Measurements from ENCODE around the gene TRIO.

Gene TRIO

DNA sequence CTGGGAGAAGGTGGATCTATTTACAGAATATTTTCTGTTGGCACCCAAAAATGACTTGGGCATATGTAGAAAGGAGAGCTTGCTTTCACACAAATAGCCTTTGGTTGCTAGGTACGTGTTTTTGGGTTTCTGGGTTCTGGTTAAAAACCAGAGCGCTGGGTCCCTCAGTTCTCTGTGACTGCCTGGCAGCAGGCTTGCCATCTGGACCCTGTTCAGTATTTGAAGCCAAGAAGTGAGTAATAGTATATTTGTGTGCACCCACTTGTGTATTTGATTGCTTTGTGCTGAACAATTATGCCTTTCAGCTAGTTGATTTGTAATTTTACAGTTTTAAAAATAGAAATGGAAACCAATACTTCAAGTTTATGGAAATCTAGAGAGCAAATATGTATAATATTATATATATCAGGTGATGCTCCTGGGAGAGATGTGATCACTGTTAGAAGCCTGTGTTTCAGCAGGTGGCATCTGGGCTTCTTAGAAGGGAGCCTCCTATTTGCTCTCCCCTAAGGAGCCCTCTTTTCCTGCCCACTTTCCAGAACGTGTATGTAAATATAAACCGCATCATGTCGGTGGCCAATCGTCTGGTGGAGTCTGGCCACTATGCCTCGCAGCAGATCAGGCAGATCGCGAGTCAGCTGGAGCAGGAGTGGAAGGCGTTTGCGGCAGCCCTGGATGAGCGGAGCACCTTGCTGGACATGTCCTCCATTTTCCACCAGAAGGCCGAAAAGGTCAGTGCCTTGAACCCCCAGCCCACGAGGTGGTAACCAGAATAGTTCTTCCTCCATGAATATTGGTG is 153.6 kb downstream of the TRIO start:
- in situ Hi-C loops (cut with HindIII; ENCODE audit: low pct_unique_long_range_greater_than_20kb, low sequenced_read_pairs) = no loop called here
- TF ChIP-seq JUND (IDR thresholded peaks at IDR 0.05; ENCODE audit: low read depth) = no peak
- DNase-seq (ENCODE audit: low read depth in 1 of 2, low spot score in 1 of 2) = no peak

DNA sequence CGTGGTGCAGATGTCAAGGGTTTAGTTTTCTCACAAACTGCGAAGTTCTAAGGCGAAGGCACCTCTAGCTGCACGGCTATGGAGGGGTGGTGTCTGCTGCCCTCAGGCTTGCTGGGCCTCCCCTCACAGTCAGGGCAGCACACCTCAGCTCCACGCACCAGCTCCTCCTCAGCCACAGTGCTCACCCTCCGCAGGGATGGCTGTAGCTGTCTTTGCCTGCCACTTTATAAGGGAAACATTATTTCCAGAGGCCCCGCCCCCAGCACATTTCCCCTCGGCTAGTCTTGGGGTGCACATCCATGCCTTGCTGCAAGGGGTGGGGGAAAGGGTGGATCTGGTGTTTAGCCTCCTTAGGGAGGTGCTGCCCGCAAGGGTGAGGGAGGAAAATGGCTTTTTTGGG is 154.6 kb downstream of the TRIO start:
- no peak for DNase-seq (ENCODE audit: low read depth in 1 of 2, low spot score in 1 of 2)
- in situ Hi-C loops (cut with HindIII; ENCODE audit: low pct_unique_long_range_greater_than_20kb, low sequenced_read_pairs) = no loop called here
- no peak for TF ChIP-seq JUND (IDR thresholded peaks at IDR 0.05; ENCODE audit: low read depth)

DNA sequence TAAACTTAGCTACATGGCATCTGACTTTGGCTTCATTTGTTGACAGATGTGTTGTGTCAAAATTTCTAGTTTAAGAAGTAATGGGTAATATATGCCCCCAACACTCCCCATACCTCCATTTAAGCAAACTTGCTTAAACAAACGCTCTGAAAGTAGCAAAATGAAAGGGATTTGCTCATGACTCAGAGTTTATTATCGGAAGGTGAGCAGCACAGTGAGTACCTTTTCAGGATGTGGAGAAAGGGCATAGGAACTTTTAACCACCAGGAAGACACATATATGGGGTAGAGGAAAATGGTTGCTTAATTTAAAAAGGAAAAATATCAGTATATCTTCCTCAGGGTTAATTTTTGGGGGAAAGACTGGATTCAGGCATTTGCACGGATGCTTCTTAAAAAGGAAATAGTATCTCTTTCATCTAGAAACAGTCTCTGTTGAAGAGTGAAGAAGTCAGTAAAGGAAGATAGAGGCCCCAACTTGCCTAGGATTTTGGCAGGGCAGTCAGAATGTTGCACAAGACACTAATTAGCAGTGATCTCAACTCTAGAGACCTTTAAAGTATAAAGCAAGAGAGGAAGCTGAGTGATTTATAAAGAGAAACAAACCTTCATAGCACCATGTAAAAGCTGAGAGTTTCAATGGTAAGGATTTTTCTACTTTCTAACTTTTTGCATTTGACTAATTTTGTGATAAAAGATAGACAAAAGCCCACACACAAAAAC is 155.1 kb downstream of the TRIO start:
- no peak for TF ChIP-seq JUND (IDR thresholded peaks at IDR 0.05; ENCODE audit: low read depth)
- DNase-seq (ENCODE audit: low read depth in 1 of 2, low spot score in 1 of 2) = no peak
- in situ Hi-C loops (cut with HindIII; ENCODE audit: low pct_unique_long_range_greater_than_20kb, low sequenced_read_pairs) = no loop called here

DNA sequence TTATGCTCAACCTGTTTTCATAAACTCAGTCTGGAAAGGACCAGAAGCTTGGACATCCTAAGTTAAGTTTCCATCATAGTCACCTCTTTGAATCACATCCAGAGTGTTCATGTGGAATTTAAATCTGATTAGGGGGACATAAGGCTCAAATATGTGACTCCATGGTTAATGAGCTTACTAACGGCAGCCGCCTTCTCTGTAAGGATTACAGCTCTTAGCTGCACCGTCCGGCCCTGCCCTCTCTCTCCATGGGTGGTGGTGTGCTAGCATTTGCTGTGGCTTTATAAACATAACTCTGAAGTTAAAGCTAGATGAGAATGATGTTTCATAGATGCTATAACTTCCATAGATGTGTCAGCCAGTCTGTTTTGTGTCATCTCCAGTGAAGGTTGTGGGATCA is 156.5 kb downstream of the TRIO start:
- TF ChIP-seq JUND (IDR thresholded peaks at IDR 0.05; ENCODE audit: low read depth) = no peak

DNA sequence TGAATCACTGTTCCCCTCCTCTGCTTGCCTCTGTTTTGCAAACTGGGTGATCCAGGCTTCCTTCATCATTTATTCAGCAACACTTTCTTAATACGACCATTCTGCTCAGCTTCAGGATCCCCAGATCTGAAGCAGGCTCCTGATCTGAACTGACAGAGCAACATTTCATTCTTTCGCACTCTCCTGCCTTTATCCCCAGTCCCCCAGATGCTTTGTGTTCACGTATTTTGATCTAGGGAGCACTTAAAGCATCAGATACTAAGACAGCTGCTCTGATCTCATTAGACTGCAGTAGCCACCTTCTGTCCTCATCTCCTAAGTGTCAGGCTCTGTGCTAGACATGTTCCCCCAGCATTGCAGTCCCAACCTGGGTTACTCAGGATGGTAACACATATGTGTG is 158.0 kb downstream of the TRIO start:
- in situ Hi-C loops (cut with HindIII; ENCODE audit: low pct_unique_long_range_greater_than_20kb, low sequenced_read_pairs) = no loop called here
- TF ChIP-seq JUND (IDR thresholded peaks at IDR 0.05; ENCODE audit: low read depth) = no peak
- no peak for DNase-seq (ENCODE audit: low read depth in 1 of 2, low spot score in 1 of 2)

More for the DNA sequence above, 156.5 kb downstream of the TRIO start:
- no peak for DNase-seq (ENCODE audit: low read depth in 1 of 2, low spot score in 1 of 2)
- in situ Hi-C loops (cut with HindIII; ENCODE audit: low pct_unique_long_range_greater_than_20kb, low sequenced_read_pairs) = no loop called here

DNA sequence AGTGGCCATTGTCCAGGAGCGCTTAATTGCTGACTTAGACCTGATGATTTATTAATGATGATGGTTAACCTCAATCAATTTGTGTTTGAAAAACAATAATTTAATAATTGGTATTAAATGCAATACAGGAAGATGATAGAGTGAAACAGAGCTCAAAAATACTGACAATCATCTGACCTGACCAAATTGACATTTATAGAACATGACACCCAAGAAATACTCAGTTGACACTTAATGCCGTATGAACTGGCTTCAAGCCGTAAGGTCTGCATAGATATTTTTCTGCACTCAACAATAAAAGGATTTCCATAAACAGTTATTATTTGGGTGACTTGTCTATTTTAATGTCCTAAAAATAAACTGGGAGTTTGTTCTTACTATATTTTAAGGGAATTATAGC is 159.2 kb downstream of the TRIO start:
- no peak for TF ChIP-seq JUND (IDR thresholded peaks at IDR 0.05; ENCODE audit: low read depth)
- no peak for DNase-seq (ENCODE audit: low read depth in 1 of 2, low spot score in 1 of 2)
- in situ Hi-C loops (cut with HindIII; ENCODE audit: low pct_unique_long_range_greater_than_20kb, low sequenced_read_pairs) = no loop called here

DNA sequence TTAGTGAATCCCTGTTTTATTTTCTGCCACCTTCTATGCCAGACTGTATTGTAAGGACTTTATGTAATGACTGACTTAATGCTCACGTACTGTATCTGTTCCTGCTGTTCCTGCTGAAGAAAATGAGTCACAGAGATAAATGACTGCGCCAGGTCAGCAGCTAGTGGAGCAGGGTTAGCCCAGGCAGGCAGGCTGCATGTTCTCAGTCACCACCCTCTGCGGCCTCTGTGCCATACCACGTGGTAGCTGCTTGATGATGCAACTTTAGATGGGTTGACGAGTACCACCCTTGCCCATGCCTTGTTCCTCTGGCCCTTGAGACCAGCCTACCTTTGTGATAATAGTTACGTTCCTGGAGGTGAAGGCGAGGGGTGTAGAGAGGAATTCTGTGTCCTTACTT is 161.9 kb downstream of the TRIO start:
- TF ChIP-seq JUND (IDR thresholded peaks at IDR 0.05; ENCODE audit: low read depth) = no peak
- in situ Hi-C loops (cut with HindIII; ENCODE audit: low pct_unique_long_range_greater_than_20kb, low sequenced_read_pairs) = no loop called here
- no peak for DNase-seq (ENCODE audit: low read depth in 1 of 2, low spot score in 1 of 2)

DNA sequence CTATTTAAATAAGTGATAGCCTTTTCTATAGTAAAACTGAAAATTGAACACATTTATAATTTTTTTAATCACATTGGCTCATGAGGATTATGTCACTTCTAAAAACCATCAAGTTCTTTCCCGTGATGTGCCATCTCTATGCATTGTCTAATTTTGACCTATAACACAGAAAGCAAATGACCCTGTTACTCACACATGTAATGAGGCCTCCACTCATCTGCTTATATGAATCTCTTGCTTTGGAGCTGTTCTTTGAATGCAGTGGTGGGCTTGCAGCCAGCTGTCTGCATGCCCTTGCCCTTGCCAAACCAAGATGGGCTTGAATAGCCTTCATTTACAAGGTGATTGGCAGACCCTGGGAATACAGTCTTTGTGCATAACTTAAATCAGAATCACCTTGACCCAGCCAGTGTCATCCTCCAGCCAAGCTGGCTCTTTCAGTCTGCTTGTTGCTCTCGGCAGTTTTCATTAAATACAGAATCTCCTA is 163.2 kb downstream of the TRIO start:
- in situ Hi-C loops (cut with HindIII; ENCODE audit: low pct_unique_long_range_greater_than_20kb, low sequenced_read_pairs) = no loop called here
- no peak for DNase-seq (ENCODE audit: low read depth in 1 of 2, low spot score in 1 of 2)

DNA sequence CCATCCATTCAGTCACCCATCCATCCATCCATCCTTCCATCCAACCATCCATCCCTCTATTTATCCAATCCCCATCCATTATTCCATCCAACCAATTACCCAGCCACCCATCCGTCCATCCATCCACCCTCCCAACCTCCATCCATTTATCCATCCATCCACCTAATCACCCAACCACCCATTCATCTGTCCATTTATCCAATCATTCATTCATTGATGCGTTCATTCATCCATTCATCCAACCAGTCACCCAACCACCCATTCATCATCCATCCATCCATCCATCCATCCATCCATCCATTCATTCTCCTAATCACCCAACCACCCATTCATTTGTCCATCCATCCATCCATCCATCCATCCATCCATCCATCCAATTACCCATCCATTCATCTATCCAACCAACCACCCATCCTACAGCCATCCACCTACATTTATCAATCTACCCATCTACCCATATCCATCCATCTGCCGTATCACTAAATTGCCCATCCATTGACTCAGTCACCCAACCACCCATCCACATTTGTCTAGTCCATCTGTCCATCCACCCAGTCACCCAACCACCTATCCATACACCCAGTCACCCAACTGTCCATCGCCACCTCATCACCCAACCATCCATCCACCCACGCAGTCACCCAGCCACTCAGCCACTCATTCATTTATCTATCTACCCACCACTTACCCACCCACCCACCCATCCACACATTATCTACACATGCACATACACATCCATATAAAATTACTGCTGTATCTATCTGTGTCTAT is 165.4 kb downstream of the TRIO start:
- in situ Hi-C loops (cut with HindIII; ENCODE audit: low pct_unique_long_range_greater_than_20kb, low sequenced_read_pairs) = no loop called here
- no peak for TF ChIP-seq JUND (IDR thresholded peaks at IDR 0.05; ENCODE audit: low read depth)
- DNase-seq (ENCODE audit: low read depth in 1 of 2, low spot score in 1 of 2) = no peak

More for the DNA sequence above, 163.2 kb downstream of the TRIO start:
- no peak for TF ChIP-seq JUND (IDR thresholded peaks at IDR 0.05; ENCODE audit: low read depth)

DNA sequence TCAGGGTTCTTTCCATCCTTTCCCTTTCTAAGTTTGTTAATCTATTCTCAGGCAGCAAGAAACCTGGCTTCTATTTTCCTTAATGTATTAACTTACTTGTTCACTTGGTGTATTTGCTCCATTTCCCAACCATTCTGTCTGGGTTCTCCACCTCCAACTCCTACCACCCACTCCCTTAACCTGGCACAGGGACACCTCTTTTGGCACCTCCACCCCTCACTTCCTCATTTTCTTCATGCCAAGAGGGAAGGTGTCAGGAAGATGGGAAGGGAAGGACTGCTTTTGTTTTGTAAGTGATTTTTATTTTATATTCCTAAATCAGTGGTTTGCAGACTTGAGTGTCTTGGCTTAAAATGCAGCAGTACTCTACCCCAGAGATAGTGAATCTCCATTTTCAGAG is 166.1 kb downstream of the TRIO start:
- in situ Hi-C loops (cut with HindIII; ENCODE audit: low pct_unique_long_range_greater_than_20kb, low sequenced_read_pairs) = no loop called here
- no peak for TF ChIP-seq JUND (IDR thresholded peaks at IDR 0.05; ENCODE audit: low read depth)
- no peak for DNase-seq (ENCODE audit: low read depth in 1 of 2, low spot score in 1 of 2)

DNA sequence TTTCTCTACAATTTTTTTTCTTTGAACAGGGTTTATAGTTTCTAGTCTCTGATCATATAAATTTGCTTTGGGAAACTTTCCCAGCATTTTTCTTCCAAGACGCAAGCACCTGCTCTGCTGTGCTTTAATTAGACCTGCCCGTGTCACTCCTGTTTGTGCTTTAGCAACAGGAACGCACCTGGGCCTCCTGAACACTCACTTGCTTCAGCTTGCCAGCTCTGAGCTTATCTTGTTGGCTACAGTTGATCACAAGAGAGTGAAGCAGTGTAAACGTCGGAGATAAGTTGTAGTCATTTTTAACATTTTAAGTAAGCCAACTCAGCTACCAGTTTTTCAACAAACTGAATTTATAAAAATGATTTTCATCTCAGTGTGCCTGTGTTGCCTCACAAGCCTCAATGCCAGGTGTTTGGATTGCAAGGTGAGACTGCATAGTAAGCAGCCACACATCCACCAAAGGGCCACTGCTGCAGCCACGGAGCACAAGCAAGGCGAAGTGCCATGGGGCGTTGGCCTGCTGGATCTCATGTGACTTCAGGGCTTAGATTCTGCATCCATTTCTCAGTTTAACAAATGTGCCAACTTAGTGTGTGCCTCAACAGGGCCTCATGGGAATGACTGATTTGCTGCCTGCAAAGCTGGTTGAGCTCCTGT is 166.9 kb downstream of the TRIO start:
- in situ Hi-C loops (cut with HindIII; ENCODE audit: low pct_unique_long_range_greater_than_20kb, low sequenced_read_pairs) = no loop called here
- DNase-seq (ENCODE audit: low read depth in 1 of 2, low spot score in 1 of 2) = no peak
- no peak for TF ChIP-seq JUND (IDR thresholded peaks at IDR 0.05; ENCODE audit: low read depth)

DNA sequence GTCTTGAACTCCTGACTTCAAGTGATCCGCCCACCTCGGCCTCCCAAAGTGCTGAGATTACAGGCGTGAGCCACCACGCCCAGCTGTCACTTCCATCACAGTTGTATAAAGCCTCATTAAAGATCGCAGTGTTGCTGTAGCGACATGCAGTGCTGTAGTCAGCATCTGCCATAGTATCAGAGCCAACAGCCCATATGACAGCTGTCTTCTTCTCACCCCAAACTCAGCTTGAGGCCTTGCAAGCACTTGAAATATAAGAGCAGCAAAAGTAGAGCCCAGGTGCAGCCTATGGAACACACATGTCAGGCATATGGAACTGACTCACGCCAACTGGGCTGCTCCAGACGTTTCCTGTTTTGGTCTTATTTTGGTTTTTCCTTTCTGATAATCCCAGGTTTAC is 167.8 kb downstream of the TRIO start:
- in situ Hi-C loops (cut with HindIII; ENCODE audit: low pct_unique_long_range_greater_than_20kb, low sequenced_read_pairs) = no loop called here
- no peak for DNase-seq (ENCODE audit: low read depth in 1 of 2, low spot score in 1 of 2)
- no peak for TF ChIP-seq JUND (IDR thresholded peaks at IDR 0.05; ENCODE audit: low read depth)

All from T47D (cell line).